ENCODE results near the gene MC1R.
A peak's percentile ranks its signal among the peaks of the same experiment; 100 is the strongest.

Gene MC1R

GRCh38 chr16:89897204-89897603 lies 21.5 kb upstream of the MC1R start:
- no peak for DNase-seq

GRCh38 chr16:89898201-89898967 lies 20.3 kb upstream of the MC1R start:
- DNase-seq: no peak

GRCh38 chr16:89899879-89900481 lies 18.7 kb upstream of the MC1R start:
- DNase-seq: no peak

GRCh38 chr16:89900885-89901284 lies 17.8 kb upstream of the MC1R start:
- no peak for DNase-seq

- no peak for DNase-seq
Measured at GRCh38 chr16:89902980-89903379, 15.7 kb upstream of the MC1R start.

- DNase-seq: no peak
Measured at GRCh38 chr16:89903908-89904515, 14.7 kb upstream of the MC1R start.

GRCh38 chr16:89904606-89905510 lies 13.8 kb upstream of the MC1R start:
- no peak for DNase-seq

GRCh38 chr16:89905511-89906139 lies 13.0 kb upstream of the MC1R start:
- no peak for DNase-seq

GRCh38 chr16:89906140-89907025 lies 12.3 kb upstream of the MC1R start:
- DNase-seq: no peak

- DNase-seq: no peak
Measured at GRCh38 chr16:89907055-89907814, 11.4 kb upstream of the MC1R start.

GRCh38 chr16:89908236-89908635 lies 10.4 kb upstream of the MC1R start:
- DNase-seq: no peak

GRCh38 chr16:89909777-89910716 lies 8.6 kb upstream of the MC1R start:
- peak; percentile 58 for DNase-seq

GRCh38 chr16:89910717-89911354 lies 7.8 kb upstream of the MC1R start:
- DNase-seq: no peak

- DNase-seq: no peak
Measured at GRCh38 chr16:89911375-89911774, 7.3 kb upstream of the MC1R start.

GRCh38 chr16:89912143-89912542 lies 6.5 kb upstream of the MC1R start:
- no peak for DNase-seq

GRCh38 chr16:89912627-89913026 lies 6.0 kb upstream of the MC1R start:
- no peak for DNase-seq

- no peak for DNase-seq
Measured at GRCh38 chr16:89913408-89914387, 5.0 kb upstream of the MC1R start.

Data from SHP77 treated with DMSO at 0.1 percent for 48 hours (cell line).